ENCODE data around the gene CD300LF. TPM values are rescaled to one million over a fixed set of nuclear protein-coding genes. Genes with fewer than 3 reads are reported as not detected.

CD300LF gene
- total and polyA plus RNA-seq, 10 of the 15 experiments (the other 5 are each of a cell fraction or from before 2014, with no cell fraction given) = 0.15 TPM; not detected in 9

DNA sequence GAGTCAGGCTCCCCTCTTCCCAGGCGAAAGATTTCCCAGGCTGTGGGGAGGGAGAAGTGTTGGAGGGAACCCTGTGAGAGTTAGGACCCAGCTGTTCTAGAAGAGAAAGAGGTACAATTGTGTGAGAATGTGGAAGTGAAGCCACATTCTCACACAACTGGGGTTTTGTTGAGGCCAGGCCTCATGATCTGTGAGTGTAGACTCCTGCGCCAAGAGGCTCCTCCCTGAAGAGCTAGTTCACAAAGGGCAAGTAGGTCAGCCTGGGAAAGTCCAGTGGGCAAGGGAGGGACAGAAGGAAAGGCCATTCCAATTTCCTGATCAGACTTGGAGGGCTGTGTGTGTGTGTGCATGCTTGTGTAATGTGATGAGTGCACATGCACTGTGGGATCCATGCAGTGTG is 15.2 kb downstream of the CD300LF start:
- H3K27ac ChIP-seq (ENCODE audit: control insufficient read depth, insufficient read depth) = peak overlapping the region; percentile 50
- DNase-seq (ENCODE audit: low read depth, low spot score) (peak; percentile 25), FAIRE-seq (peak; percentile 65), ATAC-seq (peak; percentile 59)
- no peaks in the 10 kb centered on the region for H3K9me3 ChIP-seq (replicated peaks; ENCODE audit: control insufficient read depth, insufficient read depth, low read length)
- H3K4me3 ChIP-seq = no peak overlapping the region
- no peaks in the 10 kb centered on the region for H4K20me1 ChIP-seq (ENCODE audit: control insufficient read depth, insufficient read depth)
- ChIA-PET SMC1A (ENCODE audit: uncharacterized antibody, unreplicated experiment) (interaction anchor here (1.5 to 1.9 kb wide), 4 partner anchors 11 to 41 kb away, joined by 3 to 5 read pairs (median 5); no protein-coding TSS in a partner anchor), RAD21 (ENCODE audit: unreplicated experiment) (interaction anchor here (1.6 to 2.5 kb wide), 2 partner anchors 8 to 40 kb away, joined by 4 to 16 read pairs; partner anchors contain the start of gene RAB37), CTCF (interaction anchor here (1.3 to 1.7 kb wide), 3 partner anchors 39 to 95 kb away, joined by 3 to 6 read pairs (median 5); partner anchors contain the start of gene RAB37), POLR2A (no interaction called here)
- no peaks in the 10 kb centered on the region for H3K36me3 ChIP-seq (ENCODE audit: control insufficient read depth in 2 of 2, insufficient read depth in 2 of 2, low read length in 1 of 2)
- no peaks in the 10 kb centered on the region; a peak in 1 of 4 replicates for H3K27me3 ChIP-seq (replicated peaks in 1 of 2; ENCODE audit: control insufficient read depth in 2 of 2, insufficient read depth in 2 of 2, low read length in 1 of 2)
- in situ Hi-C loops (cut with MboI) (no loop called here), intact Hi-C loops (cut with micrococcal nuclease; ENCODE audit: unreplicated experiment) (no loop called here)
- WGBS (ENCODE audit: insufficient coverage, insufficient replicate concordance, low lambda C conversion rate, missing lambda C conversion rate) = 4% methylated on average over 2 of the region's 2 CpGs
- no peaks in the 10 kb centered on the region for H3K79me2 ChIP-seq (ENCODE audit: control insufficient read depth, insufficient read depth, low read length)
- peak overlapping the region; percentile 54 for H2AFZ ChIP-seq (ENCODE audit: control insufficient read depth, low read depth, low read length)
- BruUV-seq (replicated peaks) = no TSS peak
- peak overlapping the region; percentile 4; the same call in 1 of the 2 replicates for H3K4me2 ChIP-seq (ENCODE audit: control insufficient read depth, insufficient read depth)
- peaks cover 19% of the 10 kb centered on the region for H3K4me1 ChIP-seq (ENCODE audit: control insufficient read depth, insufficient read depth, low read length)
- no peak overlapping the region for H3K9ac ChIP-seq (ENCODE audit: control insufficient read depth, insufficient read depth, low read length)
- TF ChIP-seq RBBP5 (conservative IDR thresholded peaks at IDR 0.05) = no peak
- no peak for TF ChIP-seq USF2 (IDR thresholded peaks at IDR 0.05; ENCODE audit: borderline replicate concordance, low read depth, low read length)
- no peak for TF ChIP-seq MTA2 (IDR thresholded peaks at IDR 0.05; ENCODE audit: low read depth)
- peak; percentile 69; the same call in 1 of the 2 replicates for TF ChIP-seq SPI1 (IDR thresholded peaks at IDR 0.05; ENCODE audit: borderline replicate concordance, insufficient read depth, low read depth, low read length)
- TF ChIP-seq EED (IDR thresholded peaks at IDR 0.05; ENCODE audit: low read depth) = no peak
- no peak for TF ChIP-seq SIX5 (IDR thresholded peaks at IDR 0.05; ENCODE audit: low read depth, low read length, severe bottlenecking)
- TF ChIP-seq, protein P1, sequence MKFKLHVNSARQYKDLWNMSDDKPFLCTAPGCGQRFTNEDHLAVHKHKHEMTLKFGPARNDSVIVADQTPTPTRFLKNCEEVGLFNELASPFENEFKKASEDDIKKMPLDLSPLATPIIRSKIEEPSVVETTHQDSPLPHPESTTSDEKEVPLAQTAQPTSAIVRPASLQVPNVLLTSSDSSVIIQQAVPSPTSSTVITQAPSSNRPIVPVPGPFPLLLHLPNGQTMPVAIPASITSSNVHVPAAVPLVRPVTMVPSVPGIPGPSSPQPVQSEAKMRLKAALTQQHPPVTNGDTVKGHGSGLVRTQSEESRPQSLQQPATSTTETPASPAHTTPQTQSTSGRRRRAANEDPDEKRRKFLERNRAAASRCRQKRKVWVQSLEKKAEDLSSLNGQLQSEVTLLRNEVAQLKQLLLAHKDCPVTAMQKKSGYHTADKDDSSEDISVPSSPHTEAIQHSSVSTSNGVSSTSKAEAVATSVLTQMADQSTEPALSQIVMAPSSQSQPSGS (IDR thresholded peaks at IDR 0.05; ENCODE audit: low read length) = 0 out of 2 replicates have a peak, but pooled peaks have one; percentile 14
- peak; percentile 55 for TF ChIP-seq RUNX3 (IDR thresholded peaks at IDR 0.05; ENCODE audit: low read length)
- TF ChIP-seq, protein P2, sequence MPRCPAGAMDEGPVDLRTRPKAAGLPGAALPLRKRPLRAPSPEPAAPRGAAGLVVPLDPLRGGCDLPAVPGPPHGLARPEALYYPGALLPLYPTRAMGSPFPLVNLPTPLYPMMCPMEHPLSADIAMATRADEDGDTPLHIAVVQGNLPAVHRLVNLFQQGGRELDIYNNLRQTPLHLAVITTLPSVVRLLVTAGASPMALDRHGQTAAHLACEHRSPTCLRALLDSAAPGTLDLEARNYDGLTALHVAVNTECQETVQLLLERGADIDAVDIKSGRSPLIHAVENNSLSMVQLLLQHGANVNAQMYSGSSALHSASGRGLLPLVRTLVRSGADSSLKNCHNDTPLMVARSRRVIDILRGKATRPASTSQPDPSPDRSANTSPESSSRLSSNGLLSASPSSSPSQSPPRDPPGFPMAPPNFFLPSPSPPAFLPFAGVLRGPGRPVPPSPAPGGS (IDR thresholded peaks at IDR 0.05; ENCODE audit: borderline replicate concordance, insufficient read depth, low read depth, low read length, poor library complexity, severe bottlenecking) = peak; percentile 49
- 0 out of 2 replicates have a peak, but pooled peaks have one; percentile 21 for TF ChIP-seq TCF12 (IDR thresholded peaks at IDR 0.05; ENCODE audit: low read depth, low read length)
- no peak for TF ChIP-seq BMI1 (IDR thresholded peaks at IDR 0.05; ENCODE audit: borderline replicate concordance)
- no peak for TF ChIP-seq FOXK2 (IDR thresholded peaks at IDR 0.05)
- no peak for TF ChIP-seq BHLHE40 (IDR thresholded peaks at IDR 0.05; ENCODE audit: borderline replicate concordance in 1 of 2, low read depth in 2 of 2, low read length in 1 of 2)
- no peak for TF ChIP-seq ZBED1 (IDR thresholded peaks at IDR 0.05; ENCODE audit: borderline replicate concordance)
- TF ChIP-seq POLR2AphosphoS5 (IDR thresholded peaks at IDR 0.05; ENCODE audit: low read length) = no peak
- no peak for TF ChIP-seq CHD2 (IDR thresholded peaks at IDR 0.05; ENCODE audit: borderline replicate concordance, low read depth, low read length)
- 0 out of 4 replicates have a peak, but pooled peaks of 1 of the 2 experiments have one; percentile 22 for TF ChIP-seq IKZF2 (IDR thresholded peaks at IDR 0.05)
- no peak for TF ChIP-seq ZBTB11 (CRISPR knock-in tag; IDR thresholded peaks at IDR 0.05)
